T-helper 2 cell (primary cell): ENCODE measurements around the gene THAP7.
A peak's percentile ranks its signal among the peaks of the same experiment; 100 is the strongest.

Source experiments
- DNase-seq, 5 experiments: peaks; one replicate each; pipeline versions ENCODE4 v3.0.0 to v3.0.0-alpha.2; 2012 to 2022

Gene THAP7

DNA sequence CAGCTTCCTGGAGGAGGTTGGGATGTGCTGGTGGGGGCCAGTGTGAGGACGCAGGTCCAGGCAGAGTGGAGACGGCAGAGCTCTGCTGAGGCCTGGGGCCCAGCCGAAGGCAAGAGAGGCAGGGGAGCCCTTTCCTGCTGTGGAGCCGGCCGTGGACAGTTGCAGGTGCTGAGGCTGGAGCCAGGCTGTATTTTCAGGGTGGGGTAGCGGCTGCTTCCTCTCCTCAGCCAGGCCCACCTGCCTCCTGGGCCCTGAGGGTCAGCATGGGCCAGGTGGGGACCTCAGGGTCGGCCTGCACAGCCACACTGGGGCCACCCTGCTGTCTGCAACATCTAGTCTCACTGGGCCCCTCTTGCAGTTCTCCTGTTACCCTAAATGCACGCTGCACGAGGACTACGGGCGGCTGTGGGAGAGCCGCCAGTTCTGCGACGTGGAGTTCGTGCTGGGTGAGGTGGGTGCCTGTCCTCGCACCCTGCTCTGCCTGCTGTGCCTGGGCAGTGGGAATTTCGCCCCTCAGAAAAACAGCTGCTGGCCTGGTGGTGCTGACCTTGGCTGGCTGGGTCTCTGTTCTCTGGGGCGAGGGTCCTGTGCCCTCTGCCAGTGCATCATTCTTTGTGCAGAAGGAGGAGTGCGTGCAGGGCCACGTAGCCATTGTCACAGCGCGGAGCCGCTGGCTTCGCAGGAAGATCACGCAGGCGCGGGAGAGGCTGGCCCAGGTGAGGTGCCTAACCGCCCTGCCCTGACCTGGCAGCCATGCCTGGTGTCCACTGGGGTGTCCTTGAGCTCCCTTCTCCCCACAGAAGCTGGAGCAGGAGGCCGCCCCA, 8.4 kb downstream of the THAP7 start:
- DNase-seq: no peak

DNA sequence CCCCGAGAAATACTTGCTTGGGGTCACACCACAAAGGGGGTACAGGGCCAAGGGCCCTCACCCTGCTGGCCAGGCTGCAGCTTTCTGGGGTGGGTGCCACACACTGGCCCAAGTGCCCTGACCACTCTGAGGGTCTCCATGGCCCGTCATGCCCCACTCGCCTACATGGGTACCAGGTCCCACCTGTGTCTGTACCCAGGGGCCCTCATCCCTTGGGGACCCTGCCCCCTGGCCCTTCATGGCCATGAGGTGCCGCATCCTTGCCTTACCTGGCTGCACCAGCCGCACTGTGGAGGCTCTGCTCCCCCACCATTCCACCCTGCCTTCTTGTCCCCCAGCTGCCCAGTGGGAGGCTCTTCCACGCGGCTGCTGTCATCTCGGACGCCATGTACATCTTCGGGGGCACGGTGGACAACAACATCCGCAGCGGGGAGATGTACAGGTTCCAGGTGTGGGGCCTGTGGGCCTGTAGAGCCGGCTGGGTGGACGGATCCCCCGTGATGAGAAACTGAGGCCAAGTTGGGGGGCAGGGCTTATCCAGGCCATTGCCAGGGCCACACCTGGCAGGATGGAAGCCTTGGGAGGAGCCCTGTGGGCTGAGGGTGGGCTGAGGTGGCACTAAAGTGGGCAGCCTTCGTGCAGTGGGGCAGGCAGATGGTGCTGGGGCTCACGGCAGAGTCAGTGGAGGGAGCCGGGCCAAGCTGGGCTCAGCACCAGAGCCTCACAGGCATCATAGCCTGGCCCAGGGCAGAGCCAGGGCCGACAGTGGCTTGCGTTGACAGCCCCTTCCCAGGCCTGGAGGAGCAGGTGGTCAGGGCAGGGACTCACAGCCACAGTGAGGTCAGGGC, 9.2 kb downstream of the THAP7 start:
- DNase-seq: no peak

DNA sequence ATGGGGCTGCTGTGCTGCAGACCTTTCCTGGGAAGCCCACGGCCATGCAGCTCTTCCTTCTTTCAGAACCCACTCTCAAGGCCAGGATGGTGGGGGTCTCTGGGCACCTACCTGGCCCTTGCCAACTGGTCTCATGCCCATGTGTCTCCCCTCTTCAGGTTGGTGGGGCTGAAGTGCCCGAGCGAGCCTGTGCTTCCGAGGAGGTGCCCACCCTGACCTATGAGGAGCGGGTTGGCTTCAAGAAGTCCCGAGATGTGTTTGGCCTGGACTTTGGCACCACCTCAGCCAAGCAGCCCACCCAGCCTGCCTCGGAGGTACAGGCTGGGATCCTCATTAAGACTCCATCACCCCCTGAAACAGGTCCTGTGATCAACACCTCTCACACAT, 9.9 kb downstream of the THAP7 start:
- DNase-seq: no peak

DNA sequence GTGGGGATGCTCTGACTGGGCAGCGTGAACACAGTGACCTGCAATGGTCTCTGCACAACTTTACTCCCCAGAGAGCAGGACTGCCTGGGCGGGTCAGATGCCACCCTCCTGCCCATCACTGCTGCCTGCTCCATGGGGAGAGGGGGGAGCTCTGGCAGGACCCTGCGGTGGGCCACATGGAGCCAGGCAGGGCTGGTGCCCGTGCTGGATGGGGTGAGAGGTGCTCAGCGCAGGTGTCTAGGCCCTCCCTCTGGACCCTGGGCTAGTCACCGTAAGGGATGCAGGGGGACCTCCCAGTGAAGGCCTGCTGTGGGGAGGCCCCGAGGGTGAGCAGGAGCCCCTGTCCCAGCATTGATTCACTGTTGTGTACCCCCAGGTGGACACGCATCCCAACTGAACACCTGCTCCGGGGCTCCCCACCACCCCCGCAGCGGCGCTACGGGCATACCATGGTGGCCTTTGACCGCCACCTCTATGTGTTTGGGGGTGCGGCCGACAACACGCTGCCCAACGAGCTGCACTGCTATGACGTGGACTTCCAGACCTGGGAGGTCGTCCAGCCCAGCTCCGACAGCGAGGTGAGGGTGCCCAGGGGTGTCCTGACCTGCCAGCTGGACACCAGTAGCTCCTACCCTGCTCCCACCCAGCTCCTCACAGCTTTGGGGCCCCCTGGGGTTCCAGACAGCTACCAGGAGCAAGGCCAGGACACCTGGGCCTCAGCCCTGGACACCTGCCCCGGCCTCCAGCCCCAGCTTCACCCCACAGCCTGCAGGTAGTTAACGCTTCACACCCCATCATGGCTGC, 10.5 kb downstream of the THAP7 start:
- DNase-seq: no peak

DNA sequence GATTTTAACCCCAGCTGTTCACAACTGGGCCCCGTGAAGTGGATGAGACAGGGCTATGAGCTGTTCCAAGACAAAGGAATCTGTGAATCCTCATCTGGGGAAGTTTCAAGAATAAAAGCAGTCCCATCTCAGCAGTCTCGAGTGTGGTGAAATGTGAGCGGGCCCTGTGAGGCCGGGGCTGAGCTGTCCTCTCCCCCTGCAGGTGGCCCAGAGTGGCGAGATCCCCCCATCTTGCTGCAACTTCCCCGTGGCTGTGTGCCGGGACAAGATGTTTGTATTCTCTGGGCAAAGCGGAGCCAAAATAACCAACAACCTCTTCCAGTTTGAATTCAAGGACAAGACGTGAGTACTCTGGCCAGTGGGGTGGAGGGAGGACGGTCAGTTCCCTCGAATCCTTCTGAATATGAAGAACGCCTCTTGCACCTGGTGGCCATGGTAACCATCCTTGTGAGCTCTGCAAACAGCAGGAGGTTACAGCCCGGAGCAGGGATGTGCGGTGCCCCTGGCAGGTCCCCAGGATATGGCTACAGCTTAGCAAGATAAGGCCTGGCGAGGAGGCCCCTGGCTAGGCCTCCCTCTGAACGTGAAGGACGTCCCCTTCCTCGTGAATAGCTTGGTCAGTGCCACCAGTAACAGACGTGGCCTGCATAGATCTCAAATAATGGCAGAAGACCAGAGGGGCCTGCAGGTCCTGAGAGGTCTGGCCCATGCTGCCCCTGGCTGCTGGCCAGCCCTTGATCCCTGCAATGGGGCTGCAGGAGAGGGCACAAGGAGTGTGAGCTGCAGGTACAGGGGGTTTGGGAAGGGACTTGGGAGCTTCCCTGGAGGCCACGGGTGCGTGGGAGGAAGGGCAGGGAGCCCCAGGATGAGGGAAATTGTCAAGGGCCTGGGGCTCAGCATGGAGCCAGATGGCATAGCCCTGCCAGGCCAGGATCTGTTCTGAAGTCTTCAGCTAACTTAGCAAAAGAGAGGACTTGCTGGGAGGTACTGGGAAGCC, 11.4 kb downstream of the THAP7 start:
- no peak for DNase-seq

DNA sequence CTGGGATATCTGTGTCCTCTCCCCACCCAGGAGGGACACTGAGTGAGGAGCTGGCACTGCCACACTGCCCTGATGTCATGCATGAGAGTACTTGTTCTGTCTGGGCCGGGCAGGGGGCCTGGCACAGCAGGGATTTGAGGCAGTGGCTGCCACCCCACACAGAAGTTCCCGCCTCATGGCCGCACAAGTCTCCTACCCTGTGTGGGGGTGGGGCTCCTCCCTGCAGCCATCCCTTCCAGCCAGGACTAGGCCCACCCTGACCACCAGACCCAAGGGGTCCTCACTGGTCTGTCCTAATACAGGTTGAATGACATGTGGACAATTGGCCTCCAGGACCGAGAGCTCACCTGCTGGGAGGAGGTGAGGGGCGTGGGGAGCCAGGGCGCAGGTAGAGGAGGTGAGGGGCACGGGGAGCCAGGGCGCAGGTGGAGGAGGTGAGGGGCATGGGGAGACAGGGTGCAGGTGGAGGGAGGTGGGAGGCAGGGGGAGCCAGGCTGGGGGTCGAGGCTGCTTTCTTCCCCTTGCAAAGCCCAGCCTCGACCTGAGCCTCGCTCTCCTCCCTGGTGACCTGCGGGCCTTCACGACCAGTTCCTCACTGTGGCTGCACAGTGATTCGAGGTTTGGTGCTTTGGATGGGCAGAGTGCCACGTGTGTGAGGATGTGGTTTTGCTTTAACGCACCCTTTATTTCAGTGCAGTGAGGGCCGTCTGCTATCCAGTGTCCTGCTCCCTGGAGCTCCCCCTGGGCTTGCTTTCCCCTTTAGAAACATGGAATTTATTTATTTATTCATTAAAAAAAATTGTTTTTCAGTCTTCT, 12.4 kb downstream of the THAP7 start:
- DNase-seq: no peak

DNA sequence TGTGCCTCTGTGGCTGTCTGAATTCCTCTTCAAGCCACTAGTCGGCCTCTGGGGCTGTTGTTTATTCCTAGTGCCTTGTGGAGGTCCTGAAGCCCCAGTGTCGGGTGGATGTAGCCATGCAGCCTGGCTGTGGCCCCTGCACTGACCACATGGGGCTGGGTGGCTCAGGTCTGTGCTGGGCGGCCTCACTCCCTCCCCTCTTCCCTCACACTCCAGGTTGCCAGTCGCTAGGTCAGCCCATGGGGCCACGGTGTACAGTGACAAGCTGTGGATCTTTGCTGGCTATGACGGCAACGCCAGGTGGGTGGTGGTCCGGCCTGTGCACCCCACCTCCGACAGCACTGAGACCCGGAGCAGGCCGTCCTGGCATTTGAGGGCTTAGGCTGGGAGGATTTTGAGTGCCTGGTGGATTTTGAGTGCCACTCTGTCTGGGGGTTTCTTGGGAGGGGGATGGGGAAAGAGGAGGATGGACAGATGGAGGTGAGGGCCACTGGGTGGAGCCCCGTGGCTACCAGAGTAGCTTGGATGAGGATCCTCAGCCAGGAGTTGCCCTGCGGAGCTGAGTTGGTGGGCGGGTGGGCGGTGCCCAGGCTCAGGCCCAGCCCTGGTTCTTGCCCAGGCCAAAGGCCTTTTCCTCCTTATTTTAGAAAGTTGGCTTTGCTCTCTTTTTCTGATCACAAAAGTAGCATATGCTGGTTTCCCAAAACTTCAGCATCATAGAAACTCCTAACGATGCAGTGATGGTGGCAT, 13.2 kb downstream of the THAP7 start:
- no peak for DNase-seq

DNA sequence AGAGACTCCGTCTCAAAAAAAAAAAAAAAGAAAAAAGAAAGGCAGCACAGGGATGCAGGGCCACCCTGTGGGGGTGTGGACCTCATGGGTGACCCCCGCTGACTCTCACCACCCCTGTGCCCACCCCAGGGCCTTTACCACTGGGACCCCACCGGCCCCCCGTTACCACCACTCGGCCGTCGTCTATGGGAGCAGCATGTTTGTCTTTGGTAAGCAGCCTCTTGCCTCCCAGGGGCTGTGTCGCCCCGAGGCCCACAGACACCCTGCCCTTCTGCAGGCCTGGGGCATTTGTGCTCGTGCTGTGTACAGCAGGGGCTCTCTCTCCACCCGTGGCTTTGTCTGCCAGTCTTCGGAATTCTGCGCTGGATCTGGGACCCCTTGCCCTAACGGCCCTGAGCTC, 14.5 kb downstream of the THAP7 start:
- no peak for DNase-seq

DNA sequence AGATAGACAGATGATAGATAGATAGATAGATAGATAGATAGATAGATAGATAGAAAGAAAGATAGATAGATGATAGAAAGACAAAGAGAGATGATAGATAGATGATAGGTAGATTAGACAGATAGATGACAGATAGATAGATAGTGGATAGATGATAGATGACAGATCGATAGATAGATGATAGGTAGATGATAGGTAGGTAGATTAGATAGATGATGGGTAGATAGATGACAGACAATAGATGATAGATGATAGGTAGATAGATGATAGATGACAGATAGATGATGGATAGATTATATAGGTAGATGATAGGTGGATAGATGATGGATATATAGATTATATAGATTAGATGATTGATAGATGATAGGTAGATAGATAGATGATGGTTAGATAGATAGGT, 15.6 kb downstream of the THAP7 start:
- DNase-seq: no peak

DNA sequence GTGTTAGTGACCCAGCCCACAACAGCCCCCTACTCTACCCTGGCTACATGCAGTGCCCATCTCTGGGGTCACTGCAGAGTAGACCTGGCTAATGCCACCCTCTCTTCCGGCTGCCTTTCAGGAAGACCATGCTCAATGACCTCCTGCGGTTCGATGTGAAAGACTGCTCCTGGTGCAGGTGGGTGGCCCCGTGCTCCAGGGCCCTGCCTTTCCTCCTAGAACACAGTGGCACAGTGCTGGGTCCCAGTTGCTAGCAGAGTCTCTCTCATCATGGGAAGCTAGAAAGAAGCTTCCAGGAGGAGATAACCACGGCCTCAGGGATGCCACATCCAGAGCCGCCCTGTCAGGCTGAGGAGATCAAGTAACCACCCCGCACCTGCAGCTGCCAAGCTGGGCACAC, 16.2 kb downstream of the THAP7 start:
- no peak for DNase-seq

DNA sequence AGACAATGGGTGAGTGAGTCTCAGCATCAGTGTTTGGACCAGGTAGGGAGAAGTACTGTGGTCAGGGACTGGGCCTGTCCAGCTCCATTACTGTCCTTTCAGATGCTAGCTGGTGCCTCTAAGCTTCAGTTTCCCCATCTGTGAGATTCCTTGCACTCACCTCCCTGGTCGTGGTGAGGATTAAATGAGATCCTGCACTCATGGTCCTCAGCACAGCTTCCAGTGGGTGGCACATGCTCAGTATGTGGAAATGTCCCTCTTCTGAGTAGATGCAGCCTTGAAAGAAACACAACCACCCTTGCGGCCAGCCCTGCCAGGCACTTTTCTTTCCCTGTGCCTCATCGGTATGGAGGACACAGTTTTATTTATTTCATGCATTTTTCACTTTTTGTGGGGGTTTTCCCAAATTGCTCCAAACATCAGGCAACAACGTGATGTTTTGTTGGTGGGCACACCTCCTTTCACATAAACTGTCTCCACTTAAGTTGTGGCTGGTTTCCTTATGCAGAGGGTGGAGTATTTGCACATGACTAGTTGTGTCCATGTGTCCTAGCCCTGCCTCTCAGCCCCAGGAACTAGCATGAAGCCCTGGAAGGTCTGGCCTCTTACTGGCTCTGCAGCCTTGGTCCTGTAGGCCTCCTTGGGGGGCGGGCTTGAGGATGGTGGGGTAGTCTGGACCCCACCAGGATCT, 18.7 kb downstream of the THAP7 start:
- no peak for DNase-seq

DNA sequence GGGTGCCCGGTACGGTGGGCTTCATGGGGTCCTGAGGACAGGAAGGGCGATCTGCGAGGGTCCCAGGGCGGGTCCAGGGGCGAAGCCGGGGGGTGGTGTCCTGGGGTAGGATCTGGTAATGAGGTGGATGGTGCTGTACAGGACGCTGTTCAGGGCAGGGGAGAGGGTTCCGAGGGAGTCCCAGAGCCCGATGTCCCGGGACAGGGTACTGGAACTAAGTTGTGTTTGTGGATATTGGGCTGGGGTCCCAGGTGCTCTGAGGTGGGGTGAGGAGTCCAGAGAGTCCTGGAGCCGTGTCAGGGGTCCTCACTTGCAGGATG, 19.4 kb downstream of the THAP7 start:
- DNase-seq: no peak

DNA sequence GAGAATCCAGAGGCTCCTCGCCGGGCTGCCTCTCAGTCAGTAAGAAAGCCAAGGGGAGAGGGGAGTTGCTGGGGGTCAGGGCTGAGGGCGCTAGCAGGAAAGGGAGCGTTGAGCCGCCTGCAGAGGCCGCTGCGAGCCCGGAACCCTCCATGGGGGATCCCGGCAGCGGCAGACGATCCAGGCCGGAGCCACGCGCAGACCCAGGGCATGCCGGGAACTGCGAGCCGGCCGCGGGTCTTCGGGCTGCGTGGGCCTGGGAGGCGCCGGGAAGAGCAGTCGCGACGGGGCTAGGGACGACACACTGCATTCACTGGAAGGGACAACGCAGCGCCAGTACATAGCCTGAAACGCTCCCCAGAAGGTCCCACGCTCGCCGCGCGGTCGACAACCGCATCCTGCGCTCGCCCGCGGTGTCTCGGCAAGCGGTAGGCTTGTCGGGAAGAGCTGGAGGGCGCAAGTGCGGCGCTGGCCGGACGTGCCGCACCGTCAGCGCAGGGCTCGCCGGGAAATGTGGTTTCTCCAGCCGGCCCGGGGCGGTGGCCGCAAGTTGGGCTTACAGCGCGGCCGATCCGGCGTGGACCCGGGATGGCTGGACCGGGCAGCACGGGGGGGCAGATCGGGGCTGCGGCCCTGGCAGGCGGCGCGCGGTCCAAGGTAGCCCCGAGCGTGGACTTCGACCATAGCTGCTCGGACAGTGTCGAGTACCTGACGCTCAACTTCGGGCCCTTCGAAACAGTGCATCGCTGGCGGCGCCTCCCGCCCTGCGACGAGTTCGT, 19.9 kb downstream of the THAP7 start, which contains the start of gene LZTR1:
Gene LZTR1 (plus strand): TSS at position 511 of the 776 bp plus-strand sequence. CDS start 75 bp downstream, at position 586.
- DNase-seq: peak; percentile 25 to 80 (median 54)

DNA sequence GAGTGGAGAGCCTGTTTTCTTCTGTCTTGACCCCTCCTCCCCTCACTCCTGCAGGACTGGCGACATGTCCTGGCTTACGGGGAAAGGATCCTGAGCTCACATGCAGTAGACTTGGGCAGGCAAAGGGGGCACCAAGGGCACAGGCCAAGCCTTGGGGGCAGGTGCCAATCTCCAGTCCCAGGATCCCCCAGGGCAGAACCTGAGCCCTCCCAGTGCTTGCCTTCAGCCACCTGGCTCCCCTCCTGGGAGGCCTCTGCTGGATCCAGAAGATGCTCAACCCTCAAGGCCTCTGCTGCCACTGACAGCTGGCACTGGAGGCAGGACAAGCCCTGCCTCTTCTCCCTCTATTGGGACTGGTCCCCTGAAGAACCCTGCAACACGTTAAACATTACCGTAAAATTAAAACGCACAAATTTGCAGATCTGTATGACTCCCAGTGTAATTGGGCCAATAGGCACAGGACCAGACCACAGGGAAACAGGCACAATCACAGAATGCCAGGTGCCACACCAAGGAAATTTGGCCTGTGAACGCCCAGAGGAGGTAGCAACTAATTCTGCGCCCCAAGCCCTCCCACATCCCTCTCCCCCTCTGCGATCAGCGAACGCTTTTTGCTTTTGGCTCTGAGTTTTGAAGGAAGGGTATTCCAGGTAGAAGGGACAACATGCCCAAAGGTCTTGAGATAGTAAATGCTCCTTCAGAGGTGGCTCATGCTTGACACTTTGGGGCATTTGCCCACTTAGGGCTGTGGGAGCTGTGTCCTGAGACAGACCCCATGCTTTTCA, 20.8 kb downstream of the THAP7 start:
- no peak for DNase-seq

DNA sequence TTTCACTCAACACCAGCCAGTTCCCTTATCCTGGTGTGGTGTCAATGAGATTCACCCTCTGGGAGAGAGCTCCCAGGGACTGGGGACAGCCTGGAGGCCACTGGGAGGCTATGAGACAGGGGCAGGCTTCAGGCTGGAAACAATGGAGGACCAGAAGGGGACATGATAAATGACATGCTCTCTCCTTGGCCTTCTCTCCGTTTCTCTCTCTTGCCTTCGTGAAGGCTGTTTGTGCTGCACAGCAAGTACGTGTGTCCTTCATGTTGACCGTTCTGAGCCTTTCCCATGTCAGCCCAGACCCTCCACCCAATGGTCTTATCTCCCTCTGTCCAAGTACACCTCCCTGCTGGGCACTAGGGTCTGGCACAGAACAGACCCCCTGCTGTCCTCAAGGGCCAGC, 21.4 kb downstream of the THAP7 start:
- DNase-seq: no peak

DNA sequence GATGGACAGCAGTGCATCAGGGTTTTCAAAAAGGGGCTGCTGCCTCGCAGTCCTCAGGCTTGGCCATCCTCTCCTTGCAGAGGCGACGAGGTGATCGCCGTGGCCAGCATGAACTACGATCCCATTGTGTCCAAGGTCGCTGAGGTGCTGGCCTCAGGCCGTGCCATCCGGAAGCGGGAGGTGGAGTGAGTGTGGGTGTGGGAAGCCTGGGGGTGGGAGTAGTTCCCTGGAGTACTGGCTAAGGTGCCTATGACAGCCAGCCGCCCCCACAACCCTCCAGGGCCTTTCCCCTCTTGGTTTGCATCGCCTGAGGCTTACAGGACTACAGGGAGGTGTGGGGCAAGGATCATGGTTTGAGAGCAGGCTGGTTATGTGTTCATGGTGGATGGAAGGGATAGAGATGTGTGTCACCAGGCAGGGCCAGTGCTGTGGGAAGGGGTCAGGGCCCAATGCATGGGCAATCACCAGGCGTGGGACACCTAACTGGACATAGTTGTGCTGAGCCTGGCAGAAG, 21.9 kb downstream of the THAP7 start:
- no peak for DNase-seq

DNA sequence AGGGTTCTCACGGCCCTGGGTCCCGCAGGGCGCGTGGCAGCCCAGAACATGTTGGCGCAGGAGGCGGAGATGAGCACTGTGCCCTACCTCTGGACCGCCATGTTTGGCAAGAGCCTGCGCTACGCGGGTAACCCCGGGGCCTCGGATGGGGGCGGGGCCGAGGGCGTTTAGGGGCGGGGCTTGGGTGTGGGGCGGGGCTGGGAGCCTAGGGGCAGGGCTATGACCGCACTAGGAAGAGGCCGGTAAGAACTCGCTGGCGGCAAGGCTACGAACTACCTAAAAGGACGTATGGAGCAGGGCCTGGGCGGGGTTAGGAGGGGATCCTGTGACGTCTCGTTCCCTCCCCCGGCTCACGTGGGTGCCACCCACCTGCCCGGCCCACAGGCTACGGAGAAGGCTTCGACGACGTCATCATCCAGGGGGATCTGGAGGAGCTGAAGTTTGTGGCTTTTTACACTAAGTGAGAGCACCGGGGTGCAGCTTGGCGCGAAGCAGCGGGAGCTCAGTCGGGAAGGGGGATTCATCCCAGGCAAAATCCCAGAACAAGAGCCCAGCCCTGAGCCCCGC, 22.6 kb downstream of the THAP7 start:
- DNase-seq: peak in 4 of 5 experiments; percentile 23 to 78 (median 56)
